ENCODE measurements around the gene BCDIN3D.

BCDIN3D gene

GRCh38 chr12:49800421-49801140 is 42.3 kb downstream of the BCDIN3D start:
- Histone ChIP-seq H3F3A (ENCODE audit: insufficient read depth, low read length) (no peaks in the 10 kb centered on the region), H3K27ac (ENCODE audit: low read depth, low read length, poor library complexity, severe bottlenecking) (no peak overlapping the region), H4K20me1 (ENCODE audit: insufficient read depth, low read length) (no peaks in the 10 kb centered on the region), H3K79me2 (ENCODE audit: insufficient read depth, low read length) (no peaks in the 10 kb centered on the region), H3K9ac (ENCODE audit: low read length) (no peak overlapping the region), H3K4me1 (ENCODE audit: insufficient read depth, low read length, severe bottlenecking) (no peaks in the 10 kb centered on the region), H2AFZ (ENCODE audit: low read length) (no peak overlapping the region), H3K36me3 (ENCODE audit: insufficient read depth, low read length) (peaks cover 5% of the 10 kb centered on the region; the same call in 1 of the 2 replicates), H3K27me3 (ENCODE audit: insufficient read depth, low read length) (no peaks in the 10 kb centered on the region), H3K9me3 (ENCODE audit: low read length) (no peaks in the 10 kb centered on the region), H3K4me2 (ENCODE audit: low read length) (no peak overlapping the region), H3K4me3 (ENCODE audit: low read depth, low read length, poor library complexity, severe bottlenecking) (no peak overlapping the region), H3K9me2 (ENCODE audit: low read depth, low read length) (no peaks in the 10 kb centered on the region)
- no peak for TF ChIP-seq CTCF (IDR thresholded peaks at IDR 0.05; ENCODE audit: low read length)
- TF ChIP-seq EZH2 (IDR thresholded peaks at IDR 0.05; ENCODE audit: borderline replicate concordance, low read length): no peak

GRCh38 chr12:49798934-49799333 is 44.0 kb downstream of the BCDIN3D start:
- no peak overlapping the region for H3K27ac ChIP-seq (ENCODE audit: low read depth, low read length, poor library complexity, severe bottlenecking)
- H3K9me2 ChIP-seq (ENCODE audit: low read depth, low read length): no peaks in the 10 kb centered on the region
- H3K4me3 ChIP-seq (ENCODE audit: low read depth, low read length, poor library complexity, severe bottlenecking): no peak overlapping the region
- no peaks in the 10 kb centered on the region for H4K20me1 ChIP-seq (ENCODE audit: insufficient read depth, low read length)
- no peak overlapping the region for H3K4me2 ChIP-seq (ENCODE audit: low read length)
- no peaks in the 10 kb centered on the region for H3K4me1 ChIP-seq (ENCODE audit: insufficient read depth, low read length, severe bottlenecking)
- no peak overlapping the region for H3K9ac ChIP-seq (ENCODE audit: low read length)
- H3K36me3 ChIP-seq (ENCODE audit: insufficient read depth, low read length): peaks cover 5% of the 10 kb centered on the region; the same call in 1 of the 2 replicates
- no peaks in the 10 kb centered on the region for H3K9me3 ChIP-seq (ENCODE audit: low read length)
- TF ChIP-seq CTCF (IDR thresholded peaks at IDR 0.05; ENCODE audit: low read length): no peak
- TF ChIP-seq EZH2 (IDR thresholded peaks at IDR 0.05; ENCODE audit: borderline replicate concordance, low read length): no peak
- H3K27me3 ChIP-seq (ENCODE audit: insufficient read depth, low read length): no peaks in the 10 kb centered on the region
- no peaks in the 10 kb centered on the region for H3K79me2 ChIP-seq (ENCODE audit: insufficient read depth, low read length)
- H2AFZ ChIP-seq (ENCODE audit: low read length): no peak overlapping the region
- no peaks in the 10 kb centered on the region for H3F3A ChIP-seq (ENCODE audit: insufficient read depth, low read length)

- Histone ChIP-seq H3K4me2 (ENCODE audit: low read length) (no peak overlapping the region), H3K36me3 (ENCODE audit: insufficient read depth, low read length) (peaks cover 5% of the 10 kb centered on the region; the same call in 1 of the 2 replicates)
Measured at GRCh38 chr12:49798248-49798647, 44.7 kb downstream of the BCDIN3D start.

More at GRCh38 chr12:49798248-49798647, 44.7 kb downstream of the BCDIN3D start:
- Histone ChIP-seq H3K9me2 (ENCODE audit: low read depth, low read length) (no peaks in the 10 kb centered on the region), H3K9me3 (ENCODE audit: low read length) (no peaks in the 10 kb centered on the region), H4K20me1 (ENCODE audit: insufficient read depth, low read length) (no peaks in the 10 kb centered on the region), H3K4me3 (ENCODE audit: low read depth, low read length, poor library complexity, severe bottlenecking) (no peak overlapping the region), H3K27me3 (ENCODE audit: insufficient read depth, low read length) (no peaks in the 10 kb centered on the region), H2AFZ (ENCODE audit: low read length) (no peak overlapping the region), H3K79me2 (ENCODE audit: insufficient read depth, low read length) (no peaks in the 10 kb centered on the region), H3F3A (ENCODE audit: insufficient read depth, low read length) (no peaks in the 10 kb centered on the region), H3K4me1 (ENCODE audit: insufficient read depth, low read length, severe bottlenecking) (no peaks in the 10 kb centered on the region), H3K27ac (ENCODE audit: low read depth, low read length, poor library complexity, severe bottlenecking) (no peak overlapping the region), H3K9ac (ENCODE audit: low read length) (no peak overlapping the region)
- no peak for TF ChIP-seq CTCF (IDR thresholded peaks at IDR 0.05; ENCODE audit: low read length)
- no peak for TF ChIP-seq EZH2 (IDR thresholded peaks at IDR 0.05; ENCODE audit: borderline replicate concordance, low read length)

Data from OCI-LY1 (cell line).